BE2C (cell line): ENCODE results near the gene PIGL.
A peak's percentile ranks its signal among the peaks of the same experiment; 100 is the strongest.
"Not testable (repeated sequence)": the region's sequence is repeated elsewhere in the genome, so short reads cannot be mapped to it uniquely, and the experiment has no call there.

Experiments
- DNase-seq: peaks from one replicate; pipeline ENCODE4 v3.0.0-alpha.2; 2020
- H3K27me3 ChIP-seq: fragments of 250-450 bp; sonication (Bioruptor Pico); 2 replicates; pipeline ENCODE4 v1.5.1; 2020; ENCODE audit warnings: mild to moderate bottlenecking
- H3K36me3 ChIP-seq: fragments of 250-450 bp; sonication (Bioruptor Pico); 2 replicates; pipeline ENCODE4 v1.5.1; 2020; ENCODE audit warnings: mild to moderate bottlenecking
- H3K4me1 ChIP-seq: fragments of 250-450 bp; sonication (Bioruptor Pico); 2 replicates; pipeline ENCODE4 v1.5.1; 2020
- H3K4me3 ChIP-seq: 2 replicates; pipeline ENCODE4 v1.5.1; 2011; ENCODE audit warnings: low read depth, low read length
- H3K9me3 ChIP-seq: fragments of 250-450 bp; sonication (Bioruptor Pico); 2 replicates; pipeline ENCODE4 v1.5.1; 2020
- CTCF ChIP-seq: IDR thresholded peaks from 2 replicates; pipeline ENCODE4 v1.5.1; 2012; ENCODE audit warnings: mild to moderate bottlenecking, low read depth, low read length

PIGL gene

GRCh38 chr17:16211590-16211989 lies 5.4 kb upstream of the PIGL start:
- Histone ChIP-seq H3K9me3 (no peaks in the 10 kb centered on the region), H3K4me1 (no peaks in the 10 kb centered on the region), H3K36me3 (0 out of 2 replicates have a peak, but pooled peaks cover 3% of the 10 kb centered on the region), H3K27me3 (no peaks in the 10 kb centered on the region), H3K4me3 (no peak overlapping the region)
- no peak for TF ChIP-seq CTCF
- DNase-seq = no peak

- Histone ChIP-seq H3K27me3 (no peaks in the 10 kb centered on the region), H3K4me3 (no peak overlapping the region), H3K9me3 (no peaks in the 10 kb centered on the region), H3K36me3 (0 out of 2 replicates have a peak, but pooled peaks cover 3% of the 10 kb centered on the region), H3K4me1 (no peaks in the 10 kb centered on the region)
- TF ChIP-seq CTCF = no peak
- no peak for DNase-seq
Measured at GRCh38 chr17:16212793-16213192, 4.2 kb upstream of the PIGL start.

GRCh38 chr17:16214190-16215001 lies 2.6 kb upstream of the PIGL start:
- H3K4me1 ChIP-seq = no peaks in the 10 kb centered on the region
- DNase-seq = no peak

GRCh38 chr17:16215002-16215272 lies 2.1 kb upstream of the PIGL start:
- H3K9me3 ChIP-seq = no peaks in the 10 kb centered on the region

More at GRCh38 chr17:16214190-16215001, 2.6 kb upstream of the PIGL start:
- Histone ChIP-seq H3K27me3 (no peaks in the 10 kb centered on the region), H3K36me3 (0 out of 2 replicates have a peak, but pooled peaks cover 3% of the 10 kb centered on the region), H3K4me3 (peak overlapping the region; percentile 85), H3K9me3 (no peaks in the 10 kb centered on the region)
- TF ChIP-seq CTCF = no peak

GRCh38 chr17:16215273-16215964 lies 1.6 kb upstream of the PIGL start, which contains the start of gene NCOR1:
NCOR1 (minus strand) TSS chr17:16215534; CDS start chr17:16194569, 20,965 bp downstream.
- DNase-seq = peak; percentile 92
- TF ChIP-seq CTCF = peak; percentile 17
- Histone ChIP-seq H3K4me3 (peak within 1 kb of the TSS; percentile 85), H3K4me1 (no peaks in the 10 kb centered on the region), H3K36me3 (0 out of 2 replicates have a peak, but pooled peaks cover 3% of the 10 kb centered on the region), H3K27me3 (no peaks in the 10 kb centered on the region), H3K9me3 (no peaks in the 10 kb centered on the region)

More at GRCh38 chr17:16215002-16215272, 2.1 kb upstream of the PIGL start:
- Histone ChIP-seq H3K4me3 (peak overlapping the region; percentile 85), H3K4me1 (no peaks in the 10 kb centered on the region), H3K27me3 (no peaks in the 10 kb centered on the region), H3K36me3 (0 out of 2 replicates have a peak, but pooled peaks cover 3% of the 10 kb centered on the region)
- DNase-seq = peak; percentile 35
- no peak for TF ChIP-seq CTCF

GRCh38 chr17:16215965-16216316 lies 1.1 kb upstream of the PIGL start:
- DNase-seq = no peak
- no peaks in the 10 kb centered on the region for H3K27me3 ChIP-seq
- TF ChIP-seq CTCF = no peak
- peak overlapping the region; percentile 85 for H3K4me3 ChIP-seq
- no peaks in the 10 kb centered on the region for H3K9me3 ChIP-seq
- H3K36me3 ChIP-seq = 0 out of 2 replicates have a peak, but pooled peaks cover 3% of the 10 kb centered on the region
- H3K4me1 ChIP-seq = no peaks in the 10 kb centered on the region

- H3K27me3 ChIP-seq, H3K36me3 ChIP-seq, DNase-seq, H3K9me3 ChIP-seq, H3K4me1 ChIP-seq: not testable (repeated sequence)
- peak overlapping the region; percentile 88 for H3K4me3 ChIP-seq
Measured at GRCh38 chr17:16216341-16217001, 539 bp upstream of the PIGL start.
